IPS-20b (cell line): ENCODE results near the gene PALLD.

Source experiments
- H3K27ac ChIP-seq: one replicate; pipeline ENCODE4 v1.5.1; 2013; ENCODE audit warnings: low read length
- H3K27me3 ChIP-seq: 2 replicates; pipeline ENCODE4 v1.6.1; 2013; ENCODE audit warnings: mild to moderate bottlenecking, low read length, inconsistent platforms; ENCODE audit not compliant: insufficient read depth
- H3K36me3 ChIP-seq: 2 replicates; pipeline ENCODE4 v1.6.1; 2013; ENCODE audit warnings: low read depth, mild to moderate bottlenecking, inconsistent platforms, low read length, moderate library complexity; ENCODE audit not compliant: insufficient read depth
- H3K4me1 ChIP-seq: 2 replicates; pipeline ENCODE4 v1.6.1; 2013; ENCODE audit warnings: mild to moderate bottlenecking, control low read depth, inconsistent platforms, low read length, moderate library complexity; ENCODE audit not compliant: insufficient read depth
- H3K4me3 ChIP-seq: 2 replicates; pipeline ENCODE4 v1.5.1; 2013; ENCODE audit warnings: mild to moderate bottlenecking, low read length, inconsistent platforms
- H3K9ac ChIP-seq: 2 replicates; pipeline ENCODE4 v1.6.1; 2013; ENCODE audit warnings: low read depth, mild to moderate bottlenecking, inconsistent platforms, low read length, moderate library complexity
- H3K9me3 ChIP-seq: 2 replicates; pipeline ENCODE4 v1.6.1; 2013; ENCODE audit warnings: mild to moderate bottlenecking, low read depth, low read length, inconsistent platforms; ENCODE audit not compliant: insufficient read depth

PALLD gene

GRCh38 chr4:168914095-168914494, 417.2 kb downstream of the PALLD start:
- H3K27me3 ChIP-seq, result no peaks in the 10 kb centered on the region
- H3K9ac ChIP-seq, result no peak overlapping the region
- no peaks in the 10 kb centered on the region for H3K4me1 ChIP-seq
- peaks cover 53% of the 10 kb centered on the region for H3K36me3 ChIP-seq
- no peak overlapping the region for H3K27ac ChIP-seq
- no peak overlapping the region for H3K4me3 ChIP-seq
- no peaks in the 10 kb centered on the region for H3K9me3 ChIP-seq

GRCh38 chr4:168917138-168917779, 420.4 kb downstream of the PALLD start:
- Histone ChIP-seq H3K27ac (no peak overlapping the region), H3K4me3 (no peak overlapping the region), H3K36me3 (peaks cover 28% of the 10 kb centered on the region), H3K27me3 (no peaks in the 10 kb centered on the region), H3K4me1 (peaks cover 23% of the 10 kb centered on the region), H3K9me3 (no peaks in the 10 kb centered on the region), H3K9ac (no peak overlapping the region)

- Histone ChIP-seq H3K36me3 (peaks cover 30% of the 10 kb centered on the region), H3K27ac (peak overlapping the region; percentile 26), H3K27me3 (no peaks in the 10 kb centered on the region), H3K4me1 (peaks cover 30% of the 10 kb centered on the region), H3K9ac (peak overlapping the region; percentile 1; the same call in 1 of the 2 replicates), H3K4me3 (no peak overlapping the region), H3K9me3 (no peaks in the 10 kb centered on the region)
These were observed 423.0 kb downstream of the PALLD start for GRCh38 chr4:168919706-168920324.

- Histone ChIP-seq H3K27me3 (no peaks in the 10 kb centered on the region), H3K36me3 (peaks cover 31% of the 10 kb centered on the region), H3K4me3 (no peak overlapping the region), H3K9ac (peak overlapping the region; percentile 1; the same call in 1 of the 2 replicates), H3K27ac (peak overlapping the region; percentile 26), H3K4me1 (peaks cover 30% of the 10 kb centered on the region), H3K9me3 (no peaks in the 10 kb centered on the region)
These were observed 423.7 kb downstream of the PALLD start for GRCh38 chr4:168920441-168921065.

GRCh38 chr4:168923526-168924194, 426.8 kb downstream of the PALLD start:
- no peak overlapping the region for H3K27ac ChIP-seq
- peaks cover 56% of the 10 kb centered on the region for H3K36me3 ChIP-seq
- peaks cover 30% of the 10 kb centered on the region for H3K4me1 ChIP-seq
- no peaks in the 10 kb centered on the region for H3K9me3 ChIP-seq
- no peak overlapping the region for H3K9ac ChIP-seq
- H3K4me3 ChIP-seq, result no peak overlapping the region
- H3K27me3 ChIP-seq, result no peaks in the 10 kb centered on the region

GRCh38 chr4:168924667-168925066, 427.8 kb downstream of the PALLD start:
- H3K27me3 ChIP-seq, result no peaks in the 10 kb centered on the region
- peaks cover 65% of the 10 kb centered on the region for H3K36me3 ChIP-seq
- no peak overlapping the region for H3K4me3 ChIP-seq
- peaks cover 28% of the 10 kb centered on the region for H3K4me1 ChIP-seq
- no peak overlapping the region for H3K27ac ChIP-seq
- no peaks in the 10 kb centered on the region for H3K9me3 ChIP-seq
- H3K9ac ChIP-seq, result no peak overlapping the region

GRCh38 chr4:168925789-168926490, 429.1 kb downstream of the PALLD start:
- Histone ChIP-seq H3K9me3 (no peaks in the 10 kb centered on the region), H3K27me3 (no peaks in the 10 kb centered on the region), H3K9ac (no peak overlapping the region), H3K36me3 (peaks cover 66% of the 10 kb centered on the region), H3K27ac (no peak overlapping the region), H3K4me1 (peaks cover 16% of the 10 kb centered on the region; the same call in 1 of the 2 replicates), H3K4me3 (no peak overlapping the region)

GRCh38 chr4:168928346-168928745, 431.5 kb downstream of the PALLD start:
- no peaks in the 10 kb centered on the region for H3K9me3 ChIP-seq
- no peaks in the 10 kb centered on the region for H3K27me3 ChIP-seq
- no peak overlapping the region for H3K9ac ChIP-seq
- H3K36me3 ChIP-seq, result peaks cover 56% of the 10 kb centered on the region
- H3K4me3 ChIP-seq, result no peak overlapping the region
- no peak overlapping the region for H3K27ac ChIP-seq
- H3K4me1 ChIP-seq, result peaks cover under 1% of the 10 kb centered on the region; the same call in 1 of the 2 replicates

- no peaks in the 10 kb centered on the region for H3K4me1 ChIP-seq
- H3K27ac ChIP-seq, result no peak overlapping the region
- H3K9ac ChIP-seq, result no peak overlapping the region
- H3K36me3 ChIP-seq, result peaks cover 56% of the 10 kb centered on the region
- H3K9me3 ChIP-seq, result no peaks in the 10 kb centered on the region
- no peak overlapping the region for H3K4me3 ChIP-seq
- no peaks in the 10 kb centered on the region for H3K27me3 ChIP-seq
These were observed 432.0 kb downstream of the PALLD start for GRCh38 chr4:168928875-168929274.

GRCh38 chr4:168930413-168931196, 433.8 kb downstream of the PALLD start:
- no peak overlapping the region for H3K4me3 ChIP-seq
- H3K36me3 ChIP-seq, result peaks cover 40% of the 10 kb centered on the region
- H3K27ac ChIP-seq, result no peak overlapping the region
- H3K27me3 ChIP-seq, result no peaks in the 10 kb centered on the region
- H3K4me1 ChIP-seq, result no peaks in the 10 kb centered on the region
- H3K9me3 ChIP-seq, result no peaks in the 10 kb centered on the region
- H3K9ac ChIP-seq, result no peak overlapping the region

GRCh38 chr4:168931215-168931650, 434.4 kb downstream of the PALLD start:
- peaks cover 34% of the 10 kb centered on the region for H3K36me3 ChIP-seq
- H3K4me3 ChIP-seq, result no peak overlapping the region
- H3K27me3 ChIP-seq, result no peaks in the 10 kb centered on the region
- no peak overlapping the region for H3K27ac ChIP-seq
- H3K4me1 ChIP-seq, result no peaks in the 10 kb centered on the region
- no peak overlapping the region for H3K9ac ChIP-seq
- no peaks in the 10 kb centered on the region for H3K9me3 ChIP-seq
